NT2/D1 (cell line): ENCODE data around the gene DNTTIP2.

ENCODE experiments used
- SUZ12 ChIP-seq: IDR thresholded peaks from 2 replicates; pipeline ENCODE4 v1.6.1; 2011; ENCODE audit not compliant: insufficient read length, insufficient read depth; ENCODE audit errors: extremely low read depth
- ZNF274 ChIP-seq: IDR thresholded peaks from 2 replicates; pipeline ENCODE4 v1.6.1; 2011; ENCODE audit warnings: mild to moderate bottlenecking, low read depth, low read length

DNA sequence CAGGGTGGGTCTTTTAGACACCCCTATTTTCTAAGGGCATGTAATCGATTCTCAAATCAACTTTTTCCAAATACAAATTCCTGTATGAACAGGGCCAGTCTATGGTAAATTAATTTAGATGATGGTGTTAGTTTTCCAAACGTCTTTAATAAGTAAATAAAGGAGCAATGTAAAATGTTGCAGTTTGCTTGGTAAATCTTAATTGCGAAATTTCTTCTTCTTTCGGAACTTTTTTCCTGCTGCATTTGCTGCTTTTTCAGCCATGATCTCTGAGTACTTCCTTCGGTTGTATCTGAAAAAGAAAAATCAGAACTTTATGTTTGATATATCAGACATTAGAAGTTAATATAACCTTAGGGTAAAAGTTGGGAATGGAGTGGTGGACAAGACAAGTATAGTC, 9.4 kb downstream of the DNTTIP2 start:
- TF ChIP-seq ZNF274 (no peak), SUZ12 (no peak)
